GM10847 (cell line): ENCODE results near the gene PFDN6.

Source experiments
- POLR2A ChIP-seq: IDR thresholded peaks from 2 replicates; pipeline ENCODE4 v1.6.1; 2011; ENCODE audit not compliant: insufficient read length; ENCODE audit errors: extremely low read depth

PFDN6 gene

GRCh38 chr6:33318426-33319073 lies 29.1 kb downstream of the PFDN6 start:
- no peak for TF ChIP-seq POLR2A

- TF ChIP-seq POLR2A: no peak
Measured at GRCh38 chr6:33319939-33320314, 30.5 kb downstream of the PFDN6 start.

- TF ChIP-seq POLR2A: no peak
Measured at GRCh38 chr6:33320315-33321181, 31.1 kb downstream of the PFDN6 start.

DNA sequence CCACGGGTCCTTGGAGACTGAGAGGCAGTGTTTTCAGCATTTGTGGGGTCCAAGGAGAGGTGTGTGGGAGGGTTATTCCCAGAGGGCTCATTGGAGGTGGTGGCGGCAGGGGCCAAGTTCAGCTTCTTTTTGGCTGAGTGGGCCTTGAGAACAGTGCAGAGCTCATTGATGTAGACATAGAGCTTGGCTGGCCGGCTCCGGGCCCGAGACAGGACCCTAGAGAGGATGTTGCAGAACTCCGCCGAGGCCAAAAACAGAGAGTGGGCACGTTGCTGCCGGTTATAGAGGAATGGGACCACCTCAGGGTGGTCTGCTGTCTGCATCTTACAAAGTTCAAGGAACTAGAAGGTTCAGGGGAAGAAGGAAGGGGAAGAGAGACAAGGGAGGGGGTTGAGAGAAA lies 31.8 kb downstream of the PFDN6 start:
- no peak for TF ChIP-seq POLR2A

- no peak for TF ChIP-seq POLR2A
Measured at GRCh38 chr6:33323623-33323948, 34.2 kb downstream of the PFDN6 start.

- TF ChIP-seq POLR2A: no peak
Measured at GRCh38 chr6:33324125-33324524, 34.7 kb downstream of the PFDN6 start.

DNA sequence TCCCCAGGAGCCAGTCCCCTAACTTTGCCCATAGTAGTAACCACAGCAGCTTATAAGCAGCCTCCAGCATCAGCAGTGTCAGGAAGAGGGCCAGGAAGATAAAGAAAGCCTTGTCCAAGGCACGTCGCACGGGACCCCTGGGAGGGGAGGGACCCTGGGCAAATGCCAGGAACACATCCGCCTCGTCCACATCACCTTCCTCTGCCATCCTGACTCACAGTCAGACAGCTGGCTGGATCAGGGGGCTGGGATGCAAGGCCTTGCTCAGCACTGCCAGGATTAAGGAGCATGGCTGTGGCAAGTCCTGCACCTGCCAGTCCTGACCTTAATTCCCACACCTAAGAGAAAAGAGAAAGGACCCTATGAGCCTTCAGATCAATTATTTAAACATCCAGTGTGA lies 39.7 kb downstream of the PFDN6 start:
- TF ChIP-seq POLR2A: no peak

DNA sequence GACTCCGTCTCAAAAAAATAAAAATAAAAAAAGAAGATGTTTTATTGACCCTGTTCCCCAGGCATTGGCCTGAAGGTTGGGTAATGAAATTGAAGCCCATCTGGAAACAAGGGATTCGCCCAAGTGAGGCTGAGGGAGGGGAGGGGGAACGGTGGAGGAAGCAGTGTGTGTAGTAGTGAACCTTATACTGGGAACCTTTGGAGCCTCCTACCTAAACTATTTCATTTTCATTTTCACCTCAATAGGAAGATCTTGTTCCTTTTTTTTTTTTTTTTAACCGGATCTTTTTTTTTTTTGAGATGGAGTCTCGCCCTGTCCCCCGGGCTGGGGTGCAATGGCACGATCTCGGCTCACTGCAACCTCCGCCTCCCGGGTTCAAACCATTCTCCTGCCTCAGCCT lies 41.3 kb downstream of the PFDN6 start:
- TF ChIP-seq POLR2A: no peak

GRCh38 chr6:33333666-33334065 lies 44.3 kb downstream of the PFDN6 start:
- no peak for TF ChIP-seq POLR2A

DNA sequence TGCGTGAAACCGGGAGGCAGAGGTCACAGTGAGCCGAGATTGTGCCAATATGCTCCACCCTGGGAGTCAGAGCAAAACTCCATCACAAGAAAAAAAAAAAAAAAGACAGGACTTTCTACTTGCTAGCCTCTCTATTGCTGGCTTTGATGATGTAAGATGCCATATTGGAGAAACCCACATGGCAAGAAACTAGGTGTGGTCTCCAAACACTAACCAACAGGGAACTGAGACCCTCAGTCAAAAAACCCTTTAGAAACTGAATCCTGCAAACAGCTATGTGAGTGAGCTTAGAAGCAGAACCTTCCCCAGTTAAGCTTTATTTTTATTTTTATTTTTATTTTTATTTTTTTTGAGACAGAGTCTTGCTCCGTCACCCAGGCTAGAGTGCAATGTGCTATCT lies 46.5 kb downstream of the PFDN6 start:
- no peak for TF ChIP-seq POLR2A

GRCh38 chr6:33336495-33336894 lies 47.1 kb downstream of the PFDN6 start:
- TF ChIP-seq POLR2A: no peak

- no peak for TF ChIP-seq POLR2A
Measured at GRCh38 chr6:33339193-33339592, 49.8 kb downstream of the PFDN6 start.
